ENCODE measurements around the gene TBC1D16. TPM values are rescaled to one million over a fixed set of nuclear protein-coding genes. Genes with fewer than 3 reads are reported as not detected.

The TBC1D16 gene
- total and polyA plus RNA-seq, 10 of the 15 experiments (the other 5 are each of a cell fraction or from before 2014, with no cell fraction given), result 0.01 to 0.13 (median 0.06) TPM; not detected in 3

- ChIA-PET RAD21 (ENCODE audit: unreplicated experiment) (interaction anchor here (0.5 kb wide), 1 partner anchor 9 kb away, joined by 3 read pairs; no protein-coding TSS in a partner anchor), POLR2A (no interaction called here), CTCF (interaction anchor here (0.5 to 2.7 kb wide), 4 partner anchors 8 to 720 kb away, joined by 3 to 13 read pairs (median 4); no protein-coding TSS in a partner anchor), SMC1A (ENCODE audit: uncharacterized antibody, unreplicated experiment) (no interaction called here)
- no peak overlapping the region for H3K27ac ChIP-seq (ENCODE audit: control insufficient read depth, insufficient read depth)
- 0 out of 2 replicates have a peak, but pooled peaks cover 4% of the 10 kb centered on the region for H3K4me1 ChIP-seq (ENCODE audit: control insufficient read depth, insufficient read depth, low read length)
- no peaks in the 10 kb centered on the region for H3K9me3 ChIP-seq (replicated peaks; ENCODE audit: control insufficient read depth, insufficient read depth, low read length)
- H4K20me1 ChIP-seq (ENCODE audit: control insufficient read depth, insufficient read depth), result no peaks in the 10 kb centered on the region
- no peak overlapping the region for H3K4me3 ChIP-seq
- FAIRE-seq (no peak), ATAC-seq (no peak), DNase-seq (ENCODE audit: low read depth, low spot score) (no peak)
- H3K27me3 ChIP-seq (replicated peaks in 1 of 2; ENCODE audit: control insufficient read depth in 2 of 2, insufficient read depth in 2 of 2, low read length in 1 of 2), result no peaks in the 10 kb centered on the region
- H3K36me3 ChIP-seq (ENCODE audit: control insufficient read depth in 2 of 2, insufficient read depth in 2 of 2, low read length in 1 of 2), result no peaks in the 10 kb centered on the region
- H3K9ac ChIP-seq (ENCODE audit: control insufficient read depth, insufficient read depth, low read length), result no peak overlapping the region
- H3K4me2 ChIP-seq (ENCODE audit: control insufficient read depth, insufficient read depth), result no peak overlapping the region
- H2AFZ ChIP-seq (ENCODE audit: control insufficient read depth, low read depth, low read length), result no peak overlapping the region
- in situ Hi-C loops (cut with MboI), result no loop called here
- no peaks in the 10 kb centered on the region for H3K79me2 ChIP-seq (ENCODE audit: control insufficient read depth, insufficient read depth, low read length)
- BruUV-seq (replicated peaks), result no TSS peak
- intact Hi-C loops (cut with micrococcal nuclease; ENCODE audit: unreplicated experiment), result no loop called here
- WGBS (ENCODE audit: insufficient coverage, insufficient replicate concordance, low lambda C conversion rate, missing lambda C conversion rate), result 51% methylated on average over 7 of the region's 7 CpGs
- TF ChIP-seq GATAD2B (conservative IDR thresholded peaks at IDR 0.05; ENCODE audit: low read depth) (no peak), ZNF217 (IDR thresholded peaks at IDR 0.05) (no peak), BHLHE40 (IDR thresholded peaks at IDR 0.05; ENCODE audit: borderline replicate concordance in 1 of 2, low read depth in 2 of 2, low read length in 1 of 2) (no peak), ZBED1 (IDR thresholded peaks at IDR 0.05; ENCODE audit: borderline replicate concordance) (no peak), TCF7 (IDR thresholded peaks at IDR 0.05; ENCODE audit: borderline replicate concordance) (no peak), ELK1 (IDR thresholded peaks at IDR 0.05; ENCODE audit: low read depth, low read length) (no peak), CREM (IDR thresholded peaks at IDR 0.05; ENCODE audit: low read depth) (no peak), ZNF622 (IDR thresholded peaks at IDR 0.05) (no peak), EP300 (IDR thresholded peaks at IDR 0.05; ENCODE audit: borderline replicate concordance in 1 of 2, control insufficient read depth in 1 of 2, low read depth in 2 of 2, low read length in 2 of 2) (no peak)
Measured at GRCh38 chr17:80000136-80000535, 35.5 kb downstream of the TBC1D16 start.

Measured in GM12878 (cell line).